Measurements from ENCODE around the gene VAMP3. TPM values are rescaled to one million over a fixed set of nuclear protein-coding genes. Genes with fewer than 3 reads are reported as not detected.
A peak's percentile ranks its signal among the peaks of the same experiment; 100 is the strongest.

The VAMP3 gene
- total RNA-seq, 1 donor from 2014 or later, result 21.6 TPM

DNA sequence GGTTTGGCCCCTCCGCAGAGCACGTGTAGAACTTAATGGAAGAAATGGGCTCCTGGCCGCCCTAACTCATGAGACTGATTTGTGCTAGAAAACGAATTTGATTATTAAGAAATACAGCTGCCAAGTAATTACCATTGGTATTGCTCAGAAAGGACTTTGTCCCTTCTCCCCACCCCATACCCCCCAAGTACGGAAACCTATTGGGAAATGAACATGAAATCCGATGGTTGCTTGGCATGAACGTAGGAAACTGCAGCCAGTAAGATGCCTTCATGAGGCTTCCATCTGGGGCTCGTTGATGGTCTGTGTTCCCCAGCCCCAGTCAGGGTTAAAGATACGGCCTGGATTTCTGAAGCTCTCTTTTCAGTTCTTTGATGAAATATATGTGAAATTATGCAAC is 34.4 kb downstream of the VAMP3 start:
- Mint-ChIP-seq H3K36me3 (ENCODE audit: low read depth) (no peaks in the 10 kb centered on the region), H3K4me3 (ENCODE audit: low read depth) (no peak overlapping the region), H3K9me3 (no peaks in the 10 kb centered on the region), H3K4me1 (ENCODE audit: low read depth) (peaks cover 2% of the 10 kb centered on the region), H3K27ac (no peak overlapping the region), H3K27me3 (ENCODE audit: low read depth) (no peaks in the 10 kb centered on the region)
- intact Hi-C loops (cut with micrococcal nuclease), result no loop called here
- DNase-seq (ENCODE audit: low spot score), result no peak

DNA sequence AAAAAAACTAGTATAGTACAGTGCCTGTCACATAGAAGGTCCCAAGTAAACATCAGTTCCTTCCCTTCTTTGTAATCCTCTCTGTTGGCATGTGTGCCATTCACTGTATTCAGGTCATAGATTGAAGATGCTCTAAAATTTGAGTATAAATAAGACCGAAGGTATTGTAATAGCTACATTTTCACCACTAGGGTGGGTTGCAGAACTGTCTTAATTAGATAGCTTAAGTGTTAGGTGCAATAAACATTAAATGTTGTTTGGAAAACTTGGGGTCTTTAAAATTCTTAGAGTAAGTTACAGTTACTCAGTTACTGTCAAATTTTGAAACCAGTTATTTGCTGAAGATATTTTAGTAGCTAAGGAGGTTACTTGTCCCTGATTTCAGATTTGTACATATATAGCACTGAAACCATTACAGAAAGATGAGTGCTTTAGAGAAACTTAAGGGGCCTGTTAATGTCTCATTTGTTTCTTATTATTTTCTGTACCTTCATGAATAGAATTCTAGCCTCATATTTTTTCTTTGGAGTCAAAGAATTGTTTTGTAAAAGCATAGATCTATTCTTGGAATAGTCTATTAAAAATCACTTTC is 37.3 kb downstream of the VAMP3 start:
- DNase-seq (ENCODE audit: low spot score), result no peak
- Mint-ChIP-seq H3K27me3 (ENCODE audit: low read depth) (no peaks in the 10 kb centered on the region), H3K36me3 (ENCODE audit: low read depth) (peaks cover 5% of the 10 kb centered on the region), H3K4me3 (ENCODE audit: low read depth) (no peak overlapping the region), H3K9me3 (peaks cover 6% of the 10 kb centered on the region), H3K4me1 (ENCODE audit: low read depth) (peaks cover 2% of the 10 kb centered on the region), H3K27ac (no peak overlapping the region)
- intact Hi-C loops (cut with micrococcal nuclease), result loop anchor here (1.0 kb wide), 1 partner anchor 94 kb away; no protein-coding TSS in a partner anchor

DNA sequence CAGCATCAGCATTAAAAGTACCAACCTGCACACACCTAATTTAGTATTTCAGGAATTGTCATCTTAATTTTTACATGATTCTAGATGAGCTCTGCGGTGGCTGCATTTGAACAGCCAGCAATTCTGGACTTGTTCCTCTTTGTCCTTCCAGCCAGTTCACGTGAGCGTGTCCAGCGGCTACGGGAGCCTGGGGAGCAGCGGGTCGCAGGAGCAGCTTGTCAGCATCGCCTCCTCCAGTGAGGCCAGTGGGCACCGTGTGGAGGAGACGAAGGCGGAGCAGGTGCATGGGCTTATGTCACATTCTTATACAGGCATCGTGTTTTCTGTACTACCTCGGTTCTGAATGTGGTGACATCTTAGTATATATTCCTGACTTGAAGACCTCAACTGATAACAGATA is 38.6 kb downstream of the VAMP3 start:
- peaks cover 3% of the 10 kb centered on the region for H3K27me3 Mint-ChIP-seq (ENCODE audit: low read depth)
- peaks cover 16% of the 10 kb centered on the region for H3K9me3 Mint-ChIP-seq
- DNase-seq (ENCODE audit: low spot score), result no peak
- peaks cover 2% of the 10 kb centered on the region for H3K4me1 Mint-ChIP-seq (ENCODE audit: low read depth)
- H3K4me3 Mint-ChIP-seq (ENCODE audit: low read depth), result no peak overlapping the region
- intact Hi-C loops (cut with micrococcal nuclease), result no loop called here
- no peak overlapping the region for H3K27ac Mint-ChIP-seq
- H3K36me3 Mint-ChIP-seq (ENCODE audit: low read depth), result peaks cover 15% of the 10 kb centered on the region

DNA sequence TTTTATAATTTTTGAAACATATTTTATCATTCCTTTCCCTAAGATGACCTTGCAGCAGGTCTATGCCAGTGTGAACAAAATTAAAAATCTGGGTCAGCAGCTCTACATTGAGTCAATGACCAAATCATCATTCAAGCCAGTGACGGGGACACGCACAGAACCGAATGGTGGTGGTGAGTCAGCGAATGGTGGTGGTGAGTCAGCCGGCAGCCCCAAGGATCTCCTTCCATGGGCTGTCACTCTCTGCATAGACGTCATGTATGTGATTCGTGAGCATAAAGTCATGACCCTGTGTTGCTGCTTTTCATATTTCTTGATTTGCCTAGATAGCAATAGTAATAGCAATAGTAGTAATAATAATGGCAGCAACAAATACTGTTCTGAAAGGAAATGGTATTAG is 39.3 kb downstream of the VAMP3 start:
- Mint-ChIP-seq H3K4me1 (ENCODE audit: low read depth) (peaks cover 2% of the 10 kb centered on the region), H3K27ac (no peak overlapping the region), H3K27me3 (ENCODE audit: low read depth) (peaks cover 4% of the 10 kb centered on the region), H3K9me3 (peaks cover 21% of the 10 kb centered on the region), H3K4me3 (ENCODE audit: low read depth) (no peak overlapping the region), H3K36me3 (ENCODE audit: low read depth) (peaks cover 19% of the 10 kb centered on the region)
- intact Hi-C loops (cut with micrococcal nuclease), result no loop called here
- DNase-seq (ENCODE audit: low spot score), result no peak

DNA sequence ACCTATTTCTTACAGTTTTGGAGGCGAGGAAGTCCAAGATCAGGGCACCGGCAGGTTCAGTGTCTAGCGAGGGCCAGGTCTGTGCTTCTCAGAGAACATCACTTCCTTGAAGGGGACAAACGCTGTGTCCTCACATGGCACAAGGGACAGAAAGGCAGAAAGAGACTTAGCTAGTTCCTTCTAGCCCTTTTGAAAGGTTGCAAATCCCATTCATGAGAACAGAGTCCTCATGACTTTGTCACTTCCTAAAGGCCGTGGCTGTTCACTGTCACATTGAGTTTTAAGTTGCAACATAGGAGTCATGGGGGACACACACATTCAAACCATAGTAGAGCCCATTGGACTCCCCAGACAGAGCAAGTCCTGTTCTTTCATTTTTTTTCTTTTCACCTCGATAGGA is 40.4 kb downstream of the VAMP3 start:
- peaks cover 4% of the 10 kb centered on the region for H3K27me3 Mint-ChIP-seq (ENCODE audit: low read depth)
- peaks cover 19% of the 10 kb centered on the region for H3K36me3 Mint-ChIP-seq (ENCODE audit: low read depth)
- H3K27ac Mint-ChIP-seq, result no peak overlapping the region
- DNase-seq (ENCODE audit: low spot score), result no peak
- H3K9me3 Mint-ChIP-seq, result peaks cover 22% of the 10 kb centered on the region
- H3K4me1 Mint-ChIP-seq (ENCODE audit: low read depth), result peaks cover 2% of the 10 kb centered on the region
- H3K4me3 Mint-ChIP-seq (ENCODE audit: low read depth), result no peak overlapping the region
- intact Hi-C loops (cut with micrococcal nuclease), result no loop called here

DNA sequence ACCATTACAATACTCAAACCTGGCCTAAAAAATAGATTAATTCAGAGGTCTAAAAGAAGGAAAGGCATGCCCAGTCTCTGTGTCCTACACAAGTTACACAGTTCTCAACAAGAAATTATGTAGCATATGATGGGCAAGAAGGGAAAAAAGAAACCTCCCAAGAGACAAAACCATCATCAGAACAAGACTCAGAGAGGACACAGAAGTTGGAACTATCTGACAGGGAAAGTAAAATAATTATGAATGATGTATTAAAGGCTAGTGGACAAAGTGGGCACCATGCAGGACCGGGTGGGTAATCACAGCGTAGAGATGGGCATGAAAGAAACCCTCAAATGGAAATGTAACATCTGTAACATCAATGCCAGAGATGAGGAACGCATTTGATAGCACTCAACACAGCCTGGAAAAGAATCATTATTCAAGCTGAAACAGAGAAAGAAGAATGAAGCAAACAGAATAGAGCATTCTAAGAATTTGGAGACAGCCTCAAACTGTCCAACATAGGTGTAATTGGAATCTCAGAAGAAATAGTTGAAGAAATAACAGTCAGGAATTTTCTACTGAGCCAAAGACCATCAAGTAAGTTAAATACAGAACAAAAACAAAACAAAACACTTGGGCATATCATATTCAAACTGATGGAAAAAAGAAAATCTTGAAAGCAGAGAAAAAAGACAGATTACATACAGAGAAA is 42.7 kb downstream of the VAMP3 start:
- Mint-ChIP-seq H3K27me3 (ENCODE audit: low read depth) (peaks cover 4% of the 10 kb centered on the region), H3K4me1 (ENCODE audit: low read depth) (peaks cover 2% of the 10 kb centered on the region), H3K27ac (no peak overlapping the region), H3K9me3 (peaks cover 22% of the 10 kb centered on the region), H3K36me3 (ENCODE audit: low read depth) (peaks cover 19% of the 10 kb centered on the region), H3K4me3 (ENCODE audit: low read depth) (no peak overlapping the region)
- DNase-seq (ENCODE audit: low spot score), result no peak
- intact Hi-C loops (cut with micrococcal nuclease), result no loop called here

DNA sequence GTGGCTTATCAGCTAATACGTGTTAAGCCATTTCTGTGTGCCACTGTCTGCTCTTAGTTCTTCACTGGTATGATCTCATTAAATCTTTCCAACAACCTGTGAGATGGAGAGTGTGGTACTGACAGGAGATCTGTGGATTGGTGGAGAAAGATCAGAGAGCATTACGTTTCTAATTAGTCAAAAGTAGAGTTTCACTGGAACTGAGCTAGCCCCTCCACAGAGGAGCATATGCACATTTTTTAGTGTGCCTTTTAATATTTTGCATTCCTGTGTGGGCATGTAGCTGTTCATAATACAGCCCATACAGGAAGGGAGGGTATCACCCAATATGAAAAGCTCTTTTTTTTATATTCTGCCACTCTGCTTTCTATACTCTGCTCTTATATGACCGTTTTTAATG is 50.2 kb downstream of the VAMP3 start:
- no peak overlapping the region for H3K27ac Mint-ChIP-seq
- no peak for DNase-seq (ENCODE audit: low spot score)
- intact Hi-C loops (cut with micrococcal nuclease), result no loop called here
- H3K9me3 Mint-ChIP-seq, result no peaks in the 10 kb centered on the region
- peaks cover 8% of the 10 kb centered on the region for H3K4me1 Mint-ChIP-seq (ENCODE audit: low read depth)
- no peaks in the 10 kb centered on the region for H3K27me3 Mint-ChIP-seq (ENCODE audit: low read depth)
- H3K4me3 Mint-ChIP-seq (ENCODE audit: low read depth), result no peak overlapping the region
- peaks cover 3% of the 10 kb centered on the region for H3K36me3 Mint-ChIP-seq (ENCODE audit: low read depth)

DNA sequence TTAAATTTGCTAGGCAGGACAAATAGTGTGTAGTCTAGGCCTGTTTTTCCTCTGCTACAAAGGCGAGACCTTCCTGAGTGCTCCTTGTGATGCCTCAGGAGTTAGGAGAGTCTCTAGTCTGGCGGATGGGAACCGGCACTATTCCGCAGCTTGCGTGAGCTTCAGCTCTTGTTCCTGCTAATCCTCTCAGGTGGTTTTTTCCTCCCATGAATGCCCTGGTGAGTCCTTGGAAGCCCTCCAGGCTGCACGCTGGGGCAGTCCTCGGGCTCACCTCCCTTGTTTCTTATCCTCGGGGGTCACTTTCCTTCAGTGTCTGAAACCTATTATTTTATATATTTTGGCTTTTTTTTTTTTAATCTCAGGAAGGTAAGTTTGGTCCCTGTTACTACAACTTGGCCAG is 53.6 kb downstream of the VAMP3 start:
- intact Hi-C loops (cut with micrococcal nuclease), result no loop called here
- Mint-ChIP-seq H3K4me1 (ENCODE audit: low read depth) (peaks cover 20% of the 10 kb centered on the region), H3K9me3 (no peaks in the 10 kb centered on the region), H3K27me3 (ENCODE audit: low read depth) (no peaks in the 10 kb centered on the region), H3K4me3 (ENCODE audit: low read depth) (no peak overlapping the region), H3K36me3 (ENCODE audit: low read depth) (peaks cover 6% of the 10 kb centered on the region), H3K27ac (no peak overlapping the region)
- no peak for DNase-seq (ENCODE audit: low spot score)

DNA sequence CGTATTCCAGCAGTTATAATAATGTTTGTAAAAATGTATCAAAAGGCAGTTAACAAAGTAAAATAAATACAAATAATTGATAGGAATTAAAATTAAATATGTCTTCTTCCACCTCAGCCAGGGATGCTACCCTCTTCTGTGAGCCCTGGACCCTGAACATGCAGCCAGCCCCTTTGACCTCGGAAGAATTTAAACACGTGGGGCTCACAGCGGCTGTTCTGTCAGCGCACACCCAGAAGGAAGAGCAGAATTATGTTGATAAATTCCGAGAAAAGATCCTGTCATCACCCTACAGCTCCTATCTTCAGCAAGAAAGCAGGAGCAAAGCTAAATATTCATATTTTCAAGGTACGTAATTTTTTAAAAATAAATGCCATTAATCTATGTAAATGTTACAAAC is 55.3 kb downstream of the VAMP3 start:
- Mint-ChIP-seq H3K4me1 (ENCODE audit: low read depth) (peaks cover 25% of the 10 kb centered on the region), H3K9me3 (no peaks in the 10 kb centered on the region), H3K4me3 (ENCODE audit: low read depth) (peak overlapping the region; percentile 93), H3K27ac (peak overlapping the region; percentile 35), H3K27me3 (ENCODE audit: low read depth) (no peaks in the 10 kb centered on the region), H3K36me3 (ENCODE audit: low read depth) (peaks cover 13% of the 10 kb centered on the region)
- intact Hi-C loops (cut with micrococcal nuclease), result no loop called here
- DNase-seq (ENCODE audit: low spot score), result no peak

DNA sequence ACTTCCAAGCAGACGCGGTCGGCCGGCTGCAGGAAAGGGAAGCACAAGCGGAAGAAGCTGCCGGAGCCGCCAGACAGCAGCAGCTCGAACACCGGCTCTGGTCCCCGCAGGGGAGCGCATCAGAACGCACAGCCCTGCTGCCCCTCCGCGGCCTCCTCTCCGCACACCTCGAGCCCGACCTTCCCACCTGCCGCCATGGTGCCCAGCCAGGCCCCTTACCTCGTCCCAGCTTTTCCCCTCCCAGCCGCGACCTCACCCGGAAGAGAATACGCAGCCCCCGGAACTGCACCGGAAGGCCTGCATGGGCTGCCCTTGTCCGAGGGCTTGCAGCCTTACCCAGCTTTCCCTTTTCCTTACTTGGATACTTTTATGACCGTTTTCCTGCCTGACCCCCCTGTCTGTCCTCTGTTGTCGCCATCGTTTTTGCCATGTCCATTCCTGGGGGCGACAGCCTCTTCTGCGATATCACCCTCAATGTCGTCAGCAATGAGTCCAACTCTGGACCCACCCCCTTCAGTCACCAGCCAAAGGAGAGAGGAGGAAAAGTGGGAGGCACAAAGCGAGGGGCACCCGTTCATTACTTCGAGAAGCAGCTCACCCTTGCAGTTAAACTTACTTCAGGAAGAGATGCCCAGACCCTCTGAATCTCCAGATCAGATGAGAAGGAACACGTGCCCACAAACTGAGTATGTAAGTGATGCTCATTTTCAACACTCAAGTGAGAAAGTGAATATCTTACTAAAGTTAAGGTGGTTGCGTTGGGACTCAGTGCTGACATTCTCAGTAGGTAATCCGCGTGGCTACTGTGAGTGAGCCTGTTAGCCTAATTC is 56.2 kb downstream of the VAMP3 start:
- H3K9me3 Mint-ChIP-seq, result no peaks in the 10 kb centered on the region
- H3K4me1 Mint-ChIP-seq (ENCODE audit: low read depth), result peaks cover 28% of the 10 kb centered on the region
- peaks cover 10% of the 10 kb centered on the region for H3K36me3 Mint-ChIP-seq (ENCODE audit: low read depth)
- no peaks in the 10 kb centered on the region for H3K27me3 Mint-ChIP-seq (ENCODE audit: low read depth)
- peak overlapping the region; percentile 93 for H3K4me3 Mint-ChIP-seq (ENCODE audit: low read depth)
- intact Hi-C loops (cut with micrococcal nuclease), result no loop called here
- peak; percentile 34 for DNase-seq (ENCODE audit: low spot score)
- H3K27ac Mint-ChIP-seq, result peak overlapping the region; percentile 95

Other genes starting within 250 kb of the VAMP3 start
- gene PER3, start 13.0 kb downstream of the VAMP3 start, total RNA-seq, result 3.3 and 4.5 TPM in 2 replicates
- gene UTS2, start 81.8 kb downstream of the VAMP3 start, total RNA-seq, result not detected in 2 replicates
- 112 and 115 TPM in 2 replicates for gene TNFRSF9, start 169.5 kb downstream of the VAMP3 start, total RNA-seq
- gene PARK7, start 190.4 kb downstream of the VAMP3 start, total RNA-seq, result 498 and 514 TPM in 2 replicates